Tibial nerve (tissue), 4 donors: ENCODE measurements around the gene ZNF33B. TPM values are rescaled to one million over a fixed set of nuclear protein-coding genes. Genes with fewer than 3 reads are reported as not detected.
A peak's percentile ranks its signal among the peaks of the same experiment; 100 is the strongest.

Source experiments
- DNase-seq, 2 donors: peaks; one replicate each; pipeline ENCODE4 v3.0.0-alpha.2; 2019; ENCODE audit warnings: low spot score in 2 of 2
- H3K27ac ChIP-seq, 4 donors: fragments of 200-600 bp; sonication (generic) in 3 of 4; one replicate each; pipeline ENCODE4 v1.5.1; 2017 to 2019; ENCODE audit warnings: mild to moderate bottlenecking in 1 of 4
- H3K27me3 ChIP-seq, 2 donors: fragments of 200-600 bp; sonication (generic) in 1 of 2; one replicate each; pipeline versions ENCODE4 v1.5.1 to v1.6.0; 2017 to 2019
- H3K36me3 ChIP-seq, 3 donors: fragments of 200-600 bp; sonication (generic); one replicate each; pipeline ENCODE4 v1.5.1; 2018 to 2019
- H3K4me1 ChIP-seq, 4 donors: fragments of 200-600 bp; sonication (generic) in 3 of 4; one replicate each; pipeline ENCODE4 v1.5.1; 2017 to 2019
- H3K4me3 ChIP-seq, 4 donors: fragments of 200-600 bp; sonication (generic) in 3 of 4; one replicate each; pipeline ENCODE4 v1.5.1; 2017 to 2019; ENCODE audit warnings: mild to moderate bottlenecking in 1 of 4, moderate library complexity in 1 of 4
- H3K9me3 ChIP-seq, 4 donors: fragments of 200-600 bp; sonication (generic) in 3 of 4; one replicate each; pipeline ENCODE4 v1.5.1; 2017 to 2019
- CTCF ChIP-seq, 5 experiments: fragments of 200-600 bp in 3 of 5; fragments of 450-650 bp in 2 of 5; sonication (generic) in 3 of 5; IDR thresholded peaks; one replicate each; pipeline ENCODE4 v1.5.1; 2016 to 2019; ENCODE audit warnings: antibody characterized with exemption in 5 of 5, mild to moderate bottlenecking in 3 of 5, moderate library complexity in 2 of 5
- EP300 ChIP-seq, 2 donors: sonication (generic); formaldehyde crosslinking; IDR thresholded peaks; one replicate each; pipeline ENCODE4 v1.6.1; 2017; ENCODE audit warnings: antibody characterized with exemption in 2 of 2, mild to moderate bottlenecking in 1 of 2
- POLR2A ChIP-seq, 2 donors: fragments of 450-650 bp; IDR thresholded peaks; one replicate each; pipeline ENCODE4 v1.6.1; 2017; ENCODE audit warnings: antibody characterized with exemption in 2 of 2, mild to moderate bottlenecking in 2 of 2, moderate library complexity in 2 of 2
- WGBS, 2 donors: methylation state at CpG; one replicate each; pipeline ENCODE4 v1.1.5; 2018; 5-methylcytosine and 5-hydroxymethylcytosine counted together
- total RNA-seq, 4 donors: library from RNA; depleted of rRNA; stranded (reverse); fragments of >200 nt; gene quantifications; one replicate each; pipeline ENCODE4 v1.1.0, GENCODE V29; 2016

The ZNF33B gene
- total RNA-seq, 4 donors from 2014 or later, result 6.6 to 21.3 (median 12.3) TPM

DNA sequence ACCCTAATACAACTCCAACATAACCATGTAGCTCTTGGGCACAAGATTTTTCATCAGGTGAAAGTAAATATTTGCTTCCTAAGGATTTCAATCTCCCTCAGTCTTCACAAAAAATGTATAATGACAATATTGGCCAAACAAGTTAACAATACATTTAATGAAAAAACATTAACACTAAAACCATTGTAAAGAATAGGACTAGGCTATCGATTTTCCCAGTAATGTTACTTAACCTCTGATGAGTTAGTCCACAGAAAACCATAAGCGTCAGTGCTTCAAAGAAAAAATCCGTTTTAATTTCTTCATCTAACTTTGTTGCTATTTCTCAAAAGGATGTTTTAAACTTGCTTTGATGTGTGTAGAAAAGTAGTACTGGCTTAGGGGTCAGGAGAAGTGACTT, 1.2 kb downstream of the ZNF33B start:
- TF ChIP-seq EP300 (IDR thresholded peaks at IDR 0.05) (no peak), CTCF (IDR thresholded peaks at IDR 0.05) (no peak)
- Histone ChIP-seq H3K27me3 (no peaks in the 10 kb centered on the region), H3K27ac (peak overlapping the region in 3 of 4 donors; percentile 84 to 95 (median 90)), H3K4me3 (peak overlapping the region in 2 of 4 donors; percentile 92 to 93), H3K36me3 (peaks cover 0 to under 1% (median 0%) of the 10 kb centered on the region in 3 donors), H3K9me3 (no peaks in the 10 kb centered on the region), H3K4me1 (peaks cover 0 to 14% (median 0%) of the 10 kb centered on the region in 4 donors)
- DNase-seq, result no peak
- WGBS, 2 donors, result 67 to 69% methylated on average over 3 of the region's 3 CpGs

- H3K4me3 ChIP-seq, result no peak overlapping the region
- H3K9me3 ChIP-seq, result no peaks in the 10 kb centered on the region
- no peak overlapping the region for H3K27ac ChIP-seq
- WGBS, 2 donors, result 90 to 92% methylated on average over 4 of the region's 4 CpGs
- DNase-seq, result no peak
- H3K27me3 ChIP-seq, result no peaks in the 10 kb centered on the region
- peaks cover 0 to 14% (median 0%) of the 10 kb centered on the region in 4 donors for H3K4me1 ChIP-seq
- H3K36me3 ChIP-seq, result peaks cover 0 to 21% (median 0%) of the 10 kb centered on the region in 3 donors
- TF ChIP-seq EP300 (IDR thresholded peaks at IDR 0.05) (no peak), CTCF (IDR thresholded peaks at IDR 0.05) (no peak), POLR2A (IDR thresholded peaks at IDR 0.05) (no peak)
These were observed 3.3 kb downstream of the ZNF33B start for GRCh38 chr10:42635098-42635497.

- 79 to 81% methylated on average over 3 of the region's 3 CpGs for WGBS, 2 donors
- no peak for TF ChIP-seq EP300 (IDR thresholded peaks at IDR 0.05)
- TF ChIP-seq POLR2A (IDR thresholded peaks at IDR 0.05), result no peak
- no peak for TF ChIP-seq CTCF (IDR thresholded peaks at IDR 0.05)
These were observed 5.8 kb downstream of the ZNF33B start for GRCh38 chr10:42632564-42632963.

DNA sequence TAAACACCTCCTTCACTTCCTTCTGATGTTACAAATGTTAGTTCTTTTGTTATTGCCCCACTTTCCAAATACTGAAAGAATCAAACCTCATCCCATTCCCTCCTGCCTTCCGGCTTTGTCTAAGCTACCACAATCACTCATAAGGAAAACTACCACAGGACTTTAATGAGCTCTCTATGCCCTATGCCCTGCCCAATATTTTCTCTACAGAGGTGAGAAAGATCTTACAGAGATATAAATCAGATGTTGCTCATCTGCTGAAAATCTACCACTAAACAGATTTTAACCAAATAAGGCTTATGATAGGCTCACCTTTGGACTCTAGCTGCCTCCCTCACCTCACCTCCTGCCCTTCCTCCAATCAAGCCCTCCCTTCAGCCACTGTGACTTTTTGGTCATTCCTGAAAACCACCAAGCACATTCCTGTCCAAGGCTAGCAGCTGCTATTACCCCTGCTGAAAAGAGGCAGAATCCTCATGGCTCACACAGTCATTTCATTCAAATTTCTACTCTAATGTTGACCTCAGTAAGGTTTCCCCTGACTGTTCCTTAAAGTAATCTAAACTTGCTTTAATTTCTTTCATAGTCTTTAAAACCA, 7.7 kb downstream of the ZNF33B start:
- Histone ChIP-seq H3K27ac (no peak overlapping the region), H3K4me3 (no peak overlapping the region), H3K36me3 (peaks cover 0 to 60% (median 0%) of the 10 kb centered on the region in 3 donors), H3K27me3 (no peaks in the 10 kb centered on the region), H3K9me3 (no peaks in the 10 kb centered on the region), H3K4me1 (no peaks in the 10 kb centered on the region)
- no peak for DNase-seq
- no peak for TF ChIP-seq POLR2A (IDR thresholded peaks at IDR 0.05)
- no peak for TF ChIP-seq CTCF (IDR thresholded peaks at IDR 0.05)
- TF ChIP-seq EP300 (IDR thresholded peaks at IDR 0.05), result no peak
- WGBS, 2 donors, result 83 to 91% methylated on average over 1 of the region's 1 CpG

More at GRCh38 chr10:42632564-42632963, 5.8 kb downstream of the ZNF33B start:
- Histone ChIP-seq H3K4me1 (peaks cover 0 to 2% (median 0%) of the 10 kb centered on the region in 4 donors), H3K27ac (no peak overlapping the region), H3K4me3 (no peak overlapping the region), H3K27me3 (no peaks in the 10 kb centered on the region), H3K9me3 (no peaks in the 10 kb centered on the region), H3K36me3 (peaks cover 0 to 43% (median 0%) of the 10 kb centered on the region in 3 donors)
- no peak for DNase-seq

DNA sequence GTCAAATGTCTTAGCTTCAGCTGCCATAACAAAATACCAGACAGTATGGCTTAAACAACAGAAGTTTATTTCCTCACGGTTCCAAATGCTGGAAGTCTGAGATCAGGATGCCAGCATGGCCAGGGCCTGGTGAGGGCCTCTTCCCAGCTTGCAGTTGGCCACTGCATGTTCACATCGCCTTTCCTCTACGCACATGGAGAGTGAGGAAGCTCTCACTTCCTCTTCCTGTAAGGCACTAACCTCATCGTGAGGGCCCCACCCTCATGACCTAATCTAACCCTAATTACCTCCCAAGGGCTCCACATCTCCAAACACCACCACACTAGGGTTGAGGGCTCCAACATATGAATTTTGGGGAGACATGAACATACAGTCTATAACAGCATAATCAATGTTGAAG, 14.4 kb downstream of the ZNF33B start:
- Histone ChIP-seq H3K36me3 (peaks cover 0 to 65% (median 3%) of the 10 kb centered on the region in 3 donors), H3K27me3 (no peaks in the 10 kb centered on the region), H3K9me3 (peaks cover 0 to 4% (median 0%) of the 10 kb centered on the region in 4 donors), H3K4me3 (no peak overlapping the region), H3K27ac (no peak overlapping the region), H3K4me1 (no peaks in the 10 kb centered on the region)
- TF ChIP-seq POLR2A (IDR thresholded peaks at IDR 0.05) (no peak), EP300 (IDR thresholded peaks at IDR 0.05) (no peak), CTCF (IDR thresholded peaks at IDR 0.05) (no peak)
- 82 to 91% methylated on average over 4 of the region's 4 CpGs for WGBS, 2 donors
- no peak for DNase-seq
